ENCODE results near the gene MCF2L. TPM values are rescaled to one million over a fixed set of nuclear protein-coding genes. Genes with fewer than 3 reads are reported as not detected.

MCF2L gene
- polyA plus RNA-seq, 2 of the 4 experiments (the other 2 are of a cell fraction): 0.36 to 0.92 TPM

- TF ChIP-seq JUN (IDR thresholded peaks at IDR 0.05) (no peak), NFE2L2 (conservative IDR thresholded peaks at IDR 0.05; ENCODE audit: low read length) (no peak), RCOR1 (IDR thresholded peaks at IDR 0.05; ENCODE audit: low read depth, low read length) (no peak), MAX (IDR thresholded peaks at IDR 0.05) (no peak), ELK1 (IDR thresholded peaks at IDR 0.05; ENCODE audit: low read depth, low read length) (no peak), FOXS1 (CRISPR knock-in tag; IDR thresholded peaks at IDR 0.05) (no peak)
Measured at GRCh38 chr13:113086991-113087922, 118.2 kb downstream of the MCF2L start (continued).

GRCh38 chr13:113087923-113088690 lies 119.1 kb downstream of the MCF2L start:
- Histone ChIP-seq H3K9me3 (no peaks in the 10 kb centered on the region), H3K27ac (no peak overlapping the region), H3K4me2 (no peak overlapping the region), H3K4me1 (0 out of 3 replicates have a peak, but pooled peaks cover 3% of the 10 kb centered on the region), H3K4me3 (no peak overlapping the region)
- ATAC-seq: no peak
- DNase-seq (ENCODE audit: low read depth in 1 of 2, low spot score in 1 of 2): no peak
- ChIA-PET CTCF (no interaction called here), POLR2A (no interaction called here)
- 83% methylated on average over 36 of the region's 40 CpGs for WGBS (ENCODE audit: missing lambda C conversion rate)
- no peak for FAIRE-seq
- TF ChIP-seq CTCF (IDR thresholded peaks at IDR 0.05) (no peak), POLR2AphosphoS2 (conservative IDR thresholded peaks at IDR 0.05; ENCODE audit: low read length) (no peak), TFCP2L1 (CRISPR knock-in tag; IDR thresholded peaks at IDR 0.05) (no peak), NFE2L2 (conservative IDR thresholded peaks at IDR 0.05; ENCODE audit: low read length) (no peak), CHD4 (IDR thresholded peaks at IDR 0.05; ENCODE audit: borderline replicate concordance) (no peak), RCOR1 (IDR thresholded peaks at IDR 0.05; ENCODE audit: low read depth, low read length) (no peak), JUNB (IDR thresholded peaks at IDR 0.05) (no peak), JUN (IDR thresholded peaks at IDR 0.05) (no peak), HEYL (CRISPR knock-in tag; IDR thresholded peaks at IDR 0.05) (no peak), HOXB13 (CRISPR knock-in tag; IDR thresholded peaks at IDR 0.05; ENCODE audit: low read depth) (no peak), PHF8 (IDR thresholded peaks at IDR 0.05; ENCODE audit: borderline replicate concordance, low read depth) (no peak)
- TF ChIP-seq, protein P1, sequence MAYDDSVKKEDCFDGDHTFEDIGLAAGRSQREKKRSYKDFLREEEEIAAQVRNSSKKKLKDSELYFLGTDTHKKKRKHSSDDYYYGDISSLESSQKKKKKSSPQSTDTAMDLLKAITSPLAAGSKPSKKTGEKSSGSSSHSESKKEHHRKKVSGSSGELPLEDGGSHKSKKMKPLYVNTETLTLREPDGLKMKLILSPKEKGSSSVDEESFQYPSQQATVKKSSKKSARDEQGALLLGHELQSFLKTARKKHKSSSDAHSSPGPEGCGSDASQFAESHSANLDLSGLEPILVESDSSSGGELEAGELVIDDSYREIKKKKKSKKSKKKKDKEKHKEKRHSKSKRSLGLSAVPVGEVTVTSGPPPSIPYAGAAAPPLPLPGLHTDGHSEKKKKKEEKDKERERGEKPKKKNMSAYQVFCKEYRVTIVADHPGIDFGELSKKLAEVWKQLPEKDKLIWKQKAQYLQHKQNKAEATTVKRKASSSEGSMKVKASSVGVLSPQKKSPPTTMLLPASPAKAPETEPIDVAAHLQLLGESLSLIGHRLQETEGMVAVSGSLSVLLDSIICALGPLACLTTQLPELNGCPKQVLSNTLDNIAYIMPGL (CRISPR knock-in tag; IDR thresholded peaks at IDR 0.05; ENCODE audit: borderline replicate concordance): no peak

- ChIA-PET CTCF (interaction anchor here (0.6 to 1.2 kb wide), 2 partner anchors 12 to 314 kb away, joined by 3 to 4 read pairs; no protein-coding TSS in a partner anchor), POLR2A (no interaction called here)
- TF ChIP-seq RAD21 (conservative IDR thresholded peaks at IDR 0.05 in 1 of 2, IDR thresholded peaks at IDR 0.05 in 1 of 2): no peak
- no peak for TF ChIP-seq CHD2 (IDR thresholded peaks at IDR 0.05; ENCODE audit: low read length, partially characterized antibody)
- TF ChIP-seq EP300 (IDR thresholded peaks at IDR 0.05): no peak
- TF ChIP-seq, protein P2, sequence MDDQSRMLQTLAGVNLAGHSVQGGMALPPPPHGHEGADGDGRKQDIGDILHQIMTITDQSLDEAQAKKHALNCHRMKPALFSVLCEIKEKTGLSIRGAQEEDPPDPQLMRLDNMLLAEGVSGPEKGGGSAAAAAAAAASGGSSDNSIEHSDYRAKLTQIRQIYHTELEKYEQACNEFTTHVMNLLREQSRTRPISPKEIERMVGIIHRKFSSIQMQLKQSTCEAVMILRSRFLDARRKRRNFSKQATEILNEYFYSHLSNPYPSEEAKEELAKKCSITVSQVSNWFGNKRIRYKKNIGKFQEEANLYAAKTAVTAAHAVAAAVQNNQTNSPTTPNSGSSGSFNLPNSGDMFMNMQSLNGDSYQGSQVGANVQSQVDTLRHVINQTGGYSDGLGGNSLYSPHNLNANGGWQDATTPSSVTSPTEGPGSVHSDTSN (IDR thresholded peaks at IDR 0.05): no peak
- no peak for TF ChIP-seq NR3C1 (IDR thresholded peaks at IDR 0.05)
- H3K4me2 ChIP-seq: no peak overlapping the region
- ATAC-seq (no peak), FAIRE-seq (no peak), DNase-seq (ENCODE audit: low read depth in 1 of 2, low spot score in 1 of 2) (no peak)
- H3K27ac ChIP-seq: no peak overlapping the region
- no peaks in the 10 kb centered on the region for H3K9me3 ChIP-seq
- H3K4me3 ChIP-seq: no peak overlapping the region
- WGBS (ENCODE audit: missing lambda C conversion rate): 60% methylated on average over 13 of the region's 17 CpGs
- H3K4me1 ChIP-seq: no peaks in the 10 kb centered on the region
Measured at GRCh38 chr13:113088691-113089020, 119.6 kb downstream of the MCF2L start.

Measured in A549 (cell line).